Smooth muscle cell (in vitro differentiated cells): ENCODE data around the gene HCN2. TPM values are rescaled to one million over a fixed set of nuclear protein-coding genes. Genes with fewer than 3 reads are reported as not detected.
"Not testable (repeated sequence)": the region's sequence is repeated elsewhere in the genome, so short reads cannot be mapped to it uniquely, and the experiment has no call there.

Source experiments
- DNase-seq: peaks from one replicate; lab custom pipeline; 2025; ENCODE audit not compliant: unreplicated experiment; lab: John Stamatoyannopoulos, UW
- H2AFZ ChIP-seq: fragments of 200-600 bp; sonication (generic); 2 replicates; pipeline ENCODE4 v1.6.0; 2016; ENCODE audit warnings: antibody characterized with exemption, low read depth, mild to moderate bottlenecking
- H3F3A ChIP-seq: fragments of 200-600 bp; sonication (generic); 2 replicates; pipeline ENCODE4 v1.6.0; 2017; ENCODE audit warnings: antibody characterized with exemption, low read depth
- H3K27ac ChIP-seq: fragments of 200-600 bp; sonication (generic); 2 replicates; pipeline ENCODE4 v1.5.1; 2016; ENCODE audit warnings: low read depth, mild to moderate bottlenecking
- H3K27me3 ChIP-seq: fragments of 200-600 bp; sonication (generic); 2 replicates; pipeline ENCODE4 v1.6.1; 2016; ENCODE audit warnings: low read depth, mild to moderate bottlenecking
- H3K36me3 ChIP-seq: fragments of 200-600 bp; sonication (generic); 2 replicates; pipeline ENCODE4 v1.5.1; 2016; ENCODE audit warnings: low read depth
- H3K4me1 ChIP-seq: fragments of 200-600 bp; sonication (generic); 2 replicates; pipeline ENCODE4 v1.5.1; 2016; ENCODE audit warnings: low read depth
- H3K4me2 ChIP-seq: fragments of 200-600 bp; sonication (generic); 2 replicates; pipeline ENCODE4 v1.6.0; 2016; ENCODE audit warnings: mild to moderate bottlenecking
- H3K4me3 ChIP-seq: fragments of 200-600 bp; sonication (generic); 2 replicates; pipeline ENCODE4 v1.5.1; 2016; ENCODE audit warnings: mild to moderate bottlenecking
- H3K79me2 ChIP-seq: fragments of 200-600 bp; sonication (generic); 2 replicates; pipeline ENCODE4 v1.6.0; 2016; ENCODE audit warnings: low read depth, mild to moderate bottlenecking
- H3K9ac ChIP-seq: fragments of 200-600 bp; sonication (generic); 2 replicates; pipeline ENCODE4 v1.6.0; 2016; ENCODE audit warnings: low read depth
- H3K9me3 ChIP-seq: fragments of 200-600 bp; sonication (generic); replicated peaks from 2 replicates; pipeline ENCODE4 v1.5.1; 2016; ENCODE audit warnings: low read depth
- H4K20me1 ChIP-seq: fragments of 200-600 bp; sonication (generic); 2 replicates; pipeline ENCODE4 v1.6.0; 2016; ENCODE audit warnings: low read depth
- CTCF ChIP-seq: fragments of 200-600 bp; sonication (generic); IDR thresholded peaks from 2 replicates; pipeline ENCODE4 v1.5.1; 2017; ENCODE audit warnings: borderline replicate concordance, mild to moderate bottlenecking, antibody characterized with exemption; ENCODE audit not compliant: insufficient read depth, poor library complexity, severe bottlenecking
- WGBS: methylation state at CpG from one replicate; pipeline ENCODE4 v1.1.7; 2016; ENCODE audit warnings: low lambda C conversion rate; 5-methylcytosine and 5-hydroxymethylcytosine counted together
- polyA plus RNA-seq: library from polyadenylated mRNA; unstranded; fragments of >200 nt; fragmentation: Nextera tagmentation; extraction: Ambion mirVana; gene quantifications from 2 replicates; pipeline ENCODE4 v1.2.1, GENCODE V29; 2016
- total RNA-seq: library from RNA; depleted of rRNA; stranded (reverse); fragments of >200 nt; gene quantifications from 2 replicates; pipeline ENCODE4 v1.2.3, GENCODE V29; 2014

HCN2 gene
- total and polyA plus RNA-seq, 2 experiments from 2014 or later: 0.49 to 0.81 TPM

GRCh38 chr19:625257-625656, 35.6 kb downstream of the HCN2 start:
- no peak for TF ChIP-seq CTCF
- H3K4me2 ChIP-seq: no peak overlapping the region
- no peaks in the 10 kb centered on the region for H3K4me1 ChIP-seq
- 94% methylated on average over 5 of the region's 5 CpGs for WGBS
- H3K9me3 ChIP-seq: no peaks in the 10 kb centered on the region
- no peaks in the 10 kb centered on the region for H3K27me3 ChIP-seq
- no peak for DNase-seq
- no peaks in the 10 kb centered on the region for H3K79me2 ChIP-seq
- H2AFZ ChIP-seq: no peak overlapping the region
- peaks cover 15% of the 10 kb centered on the region for H4K20me1 ChIP-seq
- no peaks in the 10 kb centered on the region for H3F3A ChIP-seq
- H3K9ac ChIP-seq: no peak overlapping the region
- no peak overlapping the region for H3K27ac ChIP-seq
- H3K4me3 ChIP-seq: no peak overlapping the region
- H3K36me3 ChIP-seq: no peaks in the 10 kb centered on the region

GRCh38 chr19:626566-626965, 36.9 kb downstream of the HCN2 start:
- DNase-seq, H3K4me1 ChIP-seq, H3K27me3 ChIP-seq, H3K27ac ChIP-seq, H3K36me3 ChIP-seq, H3K9ac ChIP-seq, H3K4me2 ChIP-seq, H2AFZ ChIP-seq, H3K4me3 ChIP-seq, H3F3A ChIP-seq, H3K9me3 ChIP-seq, H3K79me2 ChIP-seq: not testable (repeated sequence)
- 94% methylated on average over 7 of the region's 7 CpGs for WGBS
- peaks cover 15% of the 10 kb centered on the region for H4K20me1 ChIP-seq

- Histone ChIP-seq H4K20me1 (peaks cover 15% of the 10 kb centered on the region), H3K4me3 (no peak overlapping the region)
- DNase-seq: no peak
Measured at GRCh38 chr19:628168-628567, 38.5 kb downstream of the HCN2 start.

GRCh38 chr19:629515-629914, 39.8 kb downstream of the HCN2 start:
- not testable (repeated sequence) for H3K4me3 ChIP-seq
- 96% methylated on average over 25 of the region's 25 CpGs for WGBS

More at GRCh38 chr19:628168-628567, 38.5 kb downstream of the HCN2 start:
- H3K9me3 ChIP-seq: no peaks in the 10 kb centered on the region
- peak; percentile 36 for TF ChIP-seq CTCF
- no peaks in the 10 kb centered on the region for H3K27me3 ChIP-seq
- H3K4me2 ChIP-seq: no peak overlapping the region
- no peak overlapping the region for H2AFZ ChIP-seq
- no peaks in the 10 kb centered on the region for H3F3A ChIP-seq
- no peak overlapping the region for H3K27ac ChIP-seq
- H3K9ac ChIP-seq: no peak overlapping the region
- H3K4me1 ChIP-seq: no peaks in the 10 kb centered on the region
- H3K79me2 ChIP-seq: peaks cover 6% of the 10 kb centered on the region
- H3K36me3 ChIP-seq: no peaks in the 10 kb centered on the region
- 83% methylated on average over 19 of the region's 19 CpGs for WGBS

More at GRCh38 chr19:629515-629914, 39.8 kb downstream of the HCN2 start:
- H3K79me2 ChIP-seq, H3K9me3 ChIP-seq, H3K9ac ChIP-seq, H3K27ac ChIP-seq, H3K4me2 ChIP-seq, H3F3A ChIP-seq, H3K27me3 ChIP-seq, H3K4me1 ChIP-seq, H3K36me3 ChIP-seq, H2AFZ ChIP-seq, DNase-seq: not testable (repeated sequence)
- H4K20me1 ChIP-seq: peaks cover 11% of the 10 kb centered on the region
